ENCODE measurements around the gene DNAH8. TPM values are rescaled to one million over a fixed set of nuclear protein-coding genes. Genes with fewer than 3 reads are reported as not detected.

Gene DNAH8
- total RNA-seq, 1 donor from 2014 or later = 0.05 TPM

- Mint-ChIP-seq H3K27ac (ENCODE audit: unreplicated experiment) (no peak overlapping the region), H3K4me1 (ENCODE audit: low read depth) (no peaks in the 10 kb centered on the region), H3K4me3 (ENCODE audit: unreplicated experiment) (no peak overlapping the region)
Measured at GRCh38 chr6:38906582-38906981, 191.5 kb downstream of the DNAH8 start.

DNA sequence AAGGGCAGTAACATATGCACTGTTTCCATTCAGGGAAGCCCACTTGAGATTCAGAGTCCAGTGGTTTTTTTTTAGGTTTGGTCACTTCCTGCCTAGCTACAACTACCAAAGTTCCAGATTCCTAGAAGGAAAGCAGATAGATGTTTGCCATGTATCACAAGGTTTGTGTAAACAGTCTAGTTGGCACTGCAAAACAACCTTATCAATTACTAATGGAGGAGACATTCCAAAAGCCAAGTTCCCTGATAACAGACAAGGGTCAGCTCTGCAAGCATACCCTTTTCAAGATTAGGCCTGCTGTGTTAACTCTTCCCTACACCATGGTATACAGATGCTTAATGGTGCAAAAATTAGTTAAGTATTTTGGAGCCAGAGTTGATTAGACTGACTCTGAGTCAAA, 192.2 kb downstream of the DNAH8 start:
- TF ChIP-seq CTCF (IDR thresholded peaks at IDR 0.05) = no peak

More at GRCh38 chr6:38906582-38906981, 191.5 kb downstream of the DNAH8 start:
- Mint-ChIP-seq H3K27me3 (ENCODE audit: low read depth) (peaks cover 10% of the 10 kb centered on the region), H3K9me3 (ENCODE audit: low read depth) (no peaks in the 10 kb centered on the region), H3K36me3 (ENCODE audit: low read depth) (no peaks in the 10 kb centered on the region)
- no peak for TF ChIP-seq CTCF (IDR thresholded peaks at IDR 0.05)
- no peak for DNase-seq (ENCODE audit: low spot score)

GRCh38 chr6:38909015-38909730, 194.1 kb downstream of the DNAH8 start:
- H3K27me3 Mint-ChIP-seq (ENCODE audit: low read depth) = peaks cover 5% of the 10 kb centered on the region
- DNase-seq (ENCODE audit: low spot score) = no peak
- H3K9me3 Mint-ChIP-seq (ENCODE audit: low read depth) = no peaks in the 10 kb centered on the region
- H3K4me3 Mint-ChIP-seq (ENCODE audit: unreplicated experiment) = no peak overlapping the region
- TF ChIP-seq CTCF (IDR thresholded peaks at IDR 0.05) = no peak
- no peaks in the 10 kb centered on the region for H3K4me1 Mint-ChIP-seq (ENCODE audit: low read depth)
- H3K36me3 Mint-ChIP-seq (ENCODE audit: low read depth) = no peaks in the 10 kb centered on the region
- H3K27ac Mint-ChIP-seq (ENCODE audit: unreplicated experiment) = no peak overlapping the region

More for the DNA sequence above, 192.2 kb downstream of the DNAH8 start:
- no peaks in the 10 kb centered on the region for H3K36me3 Mint-ChIP-seq (ENCODE audit: low read depth)
- H3K9me3 Mint-ChIP-seq (ENCODE audit: low read depth) = no peaks in the 10 kb centered on the region
- no peak overlapping the region for H3K4me3 Mint-ChIP-seq (ENCODE audit: unreplicated experiment)
- H3K4me1 Mint-ChIP-seq (ENCODE audit: low read depth) = no peaks in the 10 kb centered on the region
- no peak overlapping the region for H3K27ac Mint-ChIP-seq (ENCODE audit: unreplicated experiment)
- DNase-seq (ENCODE audit: low spot score) = no peak
- peaks cover 10% of the 10 kb centered on the region for H3K27me3 Mint-ChIP-seq (ENCODE audit: low read depth)

GRCh38 chr6:38910207-38910606, 195.1 kb downstream of the DNAH8 start:
- no peak for DNase-seq (ENCODE audit: low spot score)
- H3K4me1 Mint-ChIP-seq (ENCODE audit: low read depth) = no peaks in the 10 kb centered on the region

GRCh38 chr6:38912378-38912777, 197.3 kb downstream of the DNAH8 start:
- H3K27me3 Mint-ChIP-seq (ENCODE audit: low read depth) = peaks cover 5% of the 10 kb centered on the region
- TF ChIP-seq CTCF (IDR thresholded peaks at IDR 0.05) = no peak
- H3K9me3 Mint-ChIP-seq (ENCODE audit: low read depth) = no peaks in the 10 kb centered on the region
- no peaks in the 10 kb centered on the region for H3K4me1 Mint-ChIP-seq (ENCODE audit: low read depth)
- H3K27ac Mint-ChIP-seq (ENCODE audit: unreplicated experiment) = no peak overlapping the region
- no peak for DNase-seq (ENCODE audit: low spot score)
- H3K4me3 Mint-ChIP-seq (ENCODE audit: unreplicated experiment) = no peak overlapping the region
- no peaks in the 10 kb centered on the region for H3K36me3 Mint-ChIP-seq (ENCODE audit: low read depth)

More at GRCh38 chr6:38910207-38910606, 195.1 kb downstream of the DNAH8 start:
- H3K9me3 Mint-ChIP-seq (ENCODE audit: low read depth) = no peaks in the 10 kb centered on the region
- H3K27ac Mint-ChIP-seq (ENCODE audit: unreplicated experiment) = no peak overlapping the region
- H3K27me3 Mint-ChIP-seq (ENCODE audit: low read depth) = peaks cover 4% of the 10 kb centered on the region
- no peak overlapping the region for H3K4me3 Mint-ChIP-seq (ENCODE audit: unreplicated experiment)
- no peak for TF ChIP-seq CTCF (IDR thresholded peaks at IDR 0.05)
- H3K36me3 Mint-ChIP-seq (ENCODE audit: low read depth) = no peaks in the 10 kb centered on the region

Data from chondrocyte (in vitro differentiated cells).